HG03575 (cell line): ENCODE results near the gene HSP90AB1.

Source experiments
- ATAC-seq: cut with Tn5 transposase; IDR thresholded peaks from one replicate; pipeline ENCODE4 v1.9.1; 2021; ENCODE audit not compliant: unreplicated experiment, insufficient number of reproducible peaks, low FRiP score; ENCODE audit errors: extremely low read depth

The HSP90AB1 gene

DNA sequence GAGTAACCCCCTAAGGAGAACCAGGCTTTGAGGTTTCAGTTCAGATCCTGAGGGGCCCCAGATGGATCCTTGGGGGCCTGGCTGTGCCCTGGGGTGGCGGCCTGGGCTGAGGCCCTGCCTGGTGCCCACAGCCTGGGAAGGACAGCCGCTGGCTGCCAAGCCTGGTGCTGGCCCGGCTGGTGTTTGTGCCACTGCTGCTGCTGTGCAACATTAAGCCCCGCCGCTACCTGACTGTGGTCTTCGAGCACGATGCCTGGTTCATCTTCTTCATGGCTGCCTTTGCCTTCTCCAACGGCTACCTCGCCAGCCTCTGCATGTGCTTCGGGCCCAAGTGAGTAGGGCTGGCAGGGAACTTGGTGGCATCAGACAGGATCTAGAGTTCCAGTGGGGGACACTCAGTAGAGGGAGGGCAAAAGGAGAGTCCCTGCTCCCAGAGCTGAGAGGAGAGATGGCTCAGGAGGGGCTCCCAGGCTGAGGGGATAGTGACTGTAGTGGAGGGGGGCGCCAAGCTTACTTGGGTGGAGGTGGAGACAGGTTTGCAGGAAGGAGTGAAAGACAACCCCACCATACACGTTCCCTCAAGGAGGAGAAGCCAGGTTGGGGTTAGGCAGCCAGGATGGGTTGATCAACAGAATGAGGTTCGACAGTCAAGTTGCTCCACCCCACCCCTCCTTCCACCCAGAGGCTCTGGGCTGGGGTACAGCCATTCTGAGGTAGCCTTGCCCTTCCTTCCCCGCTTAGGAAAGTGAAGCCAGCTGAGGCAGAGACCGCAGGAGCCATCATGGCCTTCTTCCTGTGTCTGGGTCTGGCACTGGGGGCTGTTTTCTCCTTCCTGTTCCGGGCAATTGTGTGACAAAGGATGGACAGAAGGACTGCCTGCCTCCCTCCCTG is 14.0 kb upstream of the HSP90AB1 start:
- no peak for ATAC-seq

DNA sequence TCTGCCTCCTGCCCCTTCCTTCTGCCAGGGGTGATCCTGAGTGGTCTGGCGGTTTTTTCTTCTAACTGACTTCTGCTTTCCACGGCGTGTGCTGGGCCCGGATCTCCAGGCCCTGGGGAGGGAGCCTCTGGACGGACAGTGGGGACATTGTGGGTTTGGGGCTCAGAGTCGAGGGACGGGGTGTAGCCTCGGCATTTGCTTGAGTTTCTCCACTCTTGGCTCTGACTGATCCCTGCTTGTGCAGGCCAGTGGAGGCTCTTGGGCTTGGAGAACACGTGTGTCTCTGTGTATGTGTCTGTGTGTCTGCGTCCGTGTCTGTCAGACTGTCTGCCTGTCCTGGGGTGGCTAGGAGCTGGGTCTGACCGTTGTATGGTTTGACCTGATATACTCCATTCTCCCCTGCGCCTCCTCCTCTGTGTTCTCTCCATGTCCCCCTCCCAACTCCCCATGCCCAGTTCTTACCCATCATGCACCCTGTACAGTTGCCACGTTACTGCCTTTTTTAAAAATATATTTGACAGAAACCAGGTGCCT is 13.3 kb upstream of the HSP90AB1 start:
- no peak for ATAC-seq

DNA sequence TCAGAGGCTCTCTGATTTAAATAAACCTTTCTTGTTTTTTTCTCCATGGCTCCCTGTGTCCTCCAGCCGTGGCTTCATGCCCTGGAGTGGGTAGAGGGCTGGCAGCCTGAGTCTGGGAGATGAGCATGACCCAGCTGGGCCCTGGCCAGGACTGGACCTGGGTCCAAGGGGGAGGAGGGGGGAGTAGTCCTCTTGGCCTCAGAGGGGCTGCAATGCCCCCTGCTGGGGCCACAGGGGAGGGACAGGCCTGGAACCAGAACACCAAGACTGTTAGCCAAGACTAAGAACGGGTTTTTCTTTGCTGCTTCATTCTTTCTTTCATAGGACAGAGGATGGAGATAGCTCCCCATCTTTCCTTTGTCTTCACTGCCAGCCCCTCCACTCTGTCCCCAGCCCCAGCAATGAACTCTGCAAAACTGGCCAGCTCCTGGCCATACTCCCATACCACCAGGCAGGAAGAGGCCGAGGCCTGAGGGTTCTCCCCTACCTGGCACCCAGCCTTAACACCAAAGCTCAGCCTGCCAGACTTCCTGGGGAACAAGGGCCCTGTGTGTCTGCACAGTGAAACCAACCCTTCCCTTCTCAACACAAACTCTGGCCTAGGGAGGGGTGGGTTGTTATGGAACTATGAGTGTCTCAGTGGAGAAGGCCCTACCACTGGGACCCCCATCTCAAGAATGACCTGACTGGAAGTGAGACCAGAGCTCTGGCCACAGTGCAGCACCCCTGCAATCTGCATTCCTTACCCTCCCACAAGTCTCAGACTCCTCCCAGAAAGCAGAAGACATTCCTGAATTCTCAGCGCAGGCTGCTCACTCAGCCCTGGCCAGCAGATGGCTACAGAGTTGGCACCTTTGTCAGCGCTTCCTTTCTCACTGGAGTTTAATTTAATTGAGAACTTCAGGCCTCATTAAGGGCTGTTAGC is 12.5 kb upstream of the HSP90AB1 start:
- no peak for ATAC-seq

DNA sequence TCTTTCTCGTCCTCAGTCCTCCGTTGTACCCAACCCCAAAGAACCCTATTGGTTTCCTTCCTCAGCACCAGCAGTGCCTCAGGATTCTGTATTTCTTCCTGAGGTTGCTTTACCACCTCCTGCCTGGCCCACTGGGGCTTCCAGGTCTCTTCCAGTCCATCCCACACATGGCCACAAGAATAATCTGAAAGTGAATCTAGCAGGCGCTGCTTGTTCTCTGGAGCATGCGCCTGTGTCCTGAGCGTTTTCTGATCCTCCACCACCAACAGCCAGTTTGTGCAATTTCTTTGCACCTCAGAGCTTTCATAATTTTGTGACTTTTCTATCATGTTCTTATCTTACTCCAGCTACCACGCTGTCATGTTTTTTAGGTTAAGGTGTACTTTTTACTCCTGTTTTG is 11.6 kb upstream of the HSP90AB1 start:
- no peak for ATAC-seq

DNA sequence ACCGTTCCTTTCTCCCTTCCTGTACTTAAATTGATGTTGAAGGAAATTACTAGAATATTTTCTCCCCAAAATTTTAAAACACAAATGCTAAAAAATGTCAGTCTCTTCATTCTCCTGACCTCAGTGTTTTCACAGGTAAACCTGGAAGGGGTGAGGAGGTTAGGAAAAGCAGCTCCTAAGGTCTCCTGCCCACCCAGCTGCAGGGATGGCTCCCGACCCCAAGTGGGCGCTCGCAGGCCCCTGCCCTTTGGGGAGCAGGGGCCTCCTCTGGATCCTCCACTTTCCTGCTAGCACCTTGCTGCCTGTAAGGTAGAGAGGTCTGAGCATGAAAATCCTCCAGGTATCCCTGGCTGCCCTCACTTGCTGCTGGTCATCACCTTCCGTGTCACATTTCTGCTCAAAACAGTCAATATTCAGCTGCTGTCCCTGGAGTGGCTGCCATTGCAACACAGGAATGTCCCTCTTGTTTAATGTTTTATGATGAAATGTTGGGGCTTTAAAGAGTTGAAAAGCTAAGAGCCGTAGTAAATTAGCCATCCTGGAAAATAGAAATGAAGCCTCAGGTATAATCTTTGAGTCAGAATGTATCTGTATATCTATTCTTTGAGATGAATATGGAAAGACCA is 10.9 kb upstream of the HSP90AB1 start:
- no peak for ATAC-seq

DNA sequence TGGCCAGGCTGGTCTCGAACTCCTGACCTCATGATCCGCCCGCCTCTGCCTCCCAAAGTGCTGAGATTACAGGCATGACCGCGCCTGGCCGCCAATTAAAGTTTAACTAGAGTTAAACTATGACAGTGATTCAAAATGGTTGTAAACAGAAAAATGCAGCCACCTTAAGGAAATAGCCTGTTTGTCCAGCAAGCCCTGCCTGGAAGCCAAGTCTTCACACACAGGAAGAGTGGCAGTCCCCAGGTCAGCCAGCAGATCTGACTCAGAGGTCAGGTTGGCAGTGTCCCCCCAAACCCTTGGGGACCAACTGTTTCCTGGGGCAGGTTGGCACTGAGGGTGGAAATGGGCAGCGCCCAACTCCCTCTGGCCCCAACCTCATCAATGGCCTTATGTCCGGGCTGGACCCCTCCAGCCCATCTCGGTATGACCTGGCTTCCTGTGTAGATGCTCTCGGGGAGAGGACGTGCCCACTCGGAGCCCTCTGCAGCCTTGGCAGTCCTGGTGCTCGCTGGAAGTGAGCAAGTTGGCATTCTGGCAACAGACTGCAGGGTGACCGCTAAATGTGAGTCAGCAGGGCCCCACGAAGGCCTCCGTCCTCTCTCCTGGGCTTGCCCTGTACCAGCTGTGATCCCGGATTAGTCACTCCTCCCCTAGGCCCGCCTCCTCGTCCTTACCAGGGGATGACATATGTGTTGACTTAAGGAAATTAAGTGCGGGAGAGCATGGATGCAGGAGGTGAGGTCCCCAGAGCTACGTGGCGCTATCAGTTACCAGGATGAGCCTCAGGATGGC is 9.7 kb upstream of the HSP90AB1 start:
- ATAC-seq: no peak

DNA sequence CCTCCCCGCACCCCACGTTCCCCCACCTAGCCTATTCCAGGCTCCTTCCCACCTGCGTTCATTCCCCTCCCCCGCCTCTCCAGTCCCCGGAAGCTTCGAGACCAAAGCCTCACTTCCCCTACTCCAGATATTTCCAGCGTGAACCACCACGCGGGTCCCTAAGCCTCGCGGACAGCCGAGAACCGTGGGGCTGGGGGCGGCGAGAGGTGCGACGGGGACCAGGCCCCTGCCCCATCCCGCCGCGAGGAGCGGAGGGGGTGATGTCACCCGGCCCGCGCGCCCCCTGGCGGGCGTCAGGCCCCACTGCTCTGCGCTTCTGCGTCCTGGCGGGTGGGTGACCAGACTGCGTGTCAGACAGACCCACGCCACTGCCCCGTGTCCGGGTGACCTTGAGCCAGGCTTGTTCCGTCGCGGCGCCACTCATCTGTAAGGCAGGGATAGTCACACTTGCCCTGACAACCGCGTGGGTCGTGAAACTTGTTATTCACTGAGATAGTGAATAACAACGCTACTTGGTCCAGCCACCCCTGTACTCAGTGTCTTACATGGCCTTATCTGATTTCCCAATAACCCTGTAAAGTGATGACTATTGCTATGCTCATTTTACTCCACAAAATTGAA is 9.0 kb upstream of the HSP90AB1 start:
- ATAC-seq: no peak

DNA sequence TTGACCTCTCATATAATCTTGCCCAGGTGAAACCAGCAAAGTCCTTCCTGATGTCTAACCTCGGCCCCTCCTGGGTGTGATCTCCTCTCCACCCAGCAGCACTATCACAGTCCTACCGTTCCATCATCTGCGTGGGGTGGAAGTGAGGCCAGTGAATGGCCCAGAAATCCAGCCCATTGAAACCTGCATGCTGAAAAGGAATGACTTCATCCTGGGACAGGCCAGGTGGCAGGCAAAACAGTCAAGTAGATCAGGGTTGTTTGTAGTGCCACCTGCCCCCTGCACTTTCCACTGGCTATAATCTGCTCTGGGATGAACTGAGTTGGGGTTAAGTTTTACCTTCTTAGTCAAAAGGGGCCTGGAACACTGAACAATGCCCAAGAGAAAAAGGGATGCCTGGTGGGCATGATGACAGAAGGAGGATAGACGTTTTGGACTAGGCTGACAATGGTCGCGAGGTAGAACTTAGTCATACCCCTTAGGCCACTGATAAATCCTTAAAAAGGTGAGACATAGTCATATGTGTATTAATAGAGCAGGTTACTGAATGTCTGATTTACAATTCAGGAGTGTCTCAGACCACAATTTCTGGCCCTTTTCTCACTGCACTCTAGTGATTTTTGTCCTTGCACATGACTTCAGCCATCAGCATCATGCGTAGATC is 8.1 kb upstream of the HSP90AB1 start:
- ATAC-seq: no peak

DNA sequence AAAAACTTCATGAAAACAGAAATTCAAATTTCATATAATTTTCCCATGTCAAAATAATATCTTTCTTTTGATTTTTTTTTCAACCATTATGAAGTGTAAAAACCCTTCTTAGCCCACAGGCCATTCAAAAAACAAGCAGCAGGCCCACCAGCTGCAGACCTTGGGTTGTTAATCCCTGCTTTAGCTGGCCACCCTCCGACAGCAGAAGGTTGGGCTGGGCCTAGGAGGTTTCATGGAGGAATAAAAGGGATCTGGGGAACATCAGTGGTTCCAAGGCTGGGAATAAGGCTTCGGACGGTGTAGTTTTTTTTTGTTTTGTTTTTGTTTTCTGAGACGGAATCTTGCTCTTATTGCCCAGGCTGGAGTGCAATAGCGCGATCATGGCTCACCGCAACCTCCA is 3.6 kb upstream of the HSP90AB1 start:
- no peak for ATAC-seq

DNA sequence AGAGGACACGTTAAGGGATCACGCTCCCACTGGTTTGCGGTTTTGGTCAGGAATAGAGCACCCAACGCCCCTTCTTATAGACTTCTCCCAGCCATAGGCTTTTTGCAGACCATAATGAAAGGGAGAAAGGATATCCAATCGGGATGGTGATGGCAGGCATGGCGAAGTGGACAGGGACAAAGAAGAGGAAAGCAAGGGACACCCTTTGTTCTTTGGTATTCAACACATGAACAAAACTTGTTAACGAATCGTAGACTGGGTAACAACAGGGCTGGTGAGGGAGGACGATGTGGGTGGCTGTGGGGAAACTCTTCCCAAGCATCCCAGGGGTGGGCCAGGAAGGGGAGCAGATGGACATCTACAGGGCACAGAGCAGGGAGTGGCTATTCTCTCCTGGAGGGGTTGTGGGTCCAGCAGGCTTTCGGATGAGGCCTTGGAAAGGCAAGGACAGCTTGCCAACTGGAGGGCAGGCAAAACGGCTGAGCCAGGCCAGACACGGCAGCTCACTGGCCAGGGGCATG is 1.4 kb upstream of the HSP90AB1 start:
- ATAC-seq: no peak

DNA sequence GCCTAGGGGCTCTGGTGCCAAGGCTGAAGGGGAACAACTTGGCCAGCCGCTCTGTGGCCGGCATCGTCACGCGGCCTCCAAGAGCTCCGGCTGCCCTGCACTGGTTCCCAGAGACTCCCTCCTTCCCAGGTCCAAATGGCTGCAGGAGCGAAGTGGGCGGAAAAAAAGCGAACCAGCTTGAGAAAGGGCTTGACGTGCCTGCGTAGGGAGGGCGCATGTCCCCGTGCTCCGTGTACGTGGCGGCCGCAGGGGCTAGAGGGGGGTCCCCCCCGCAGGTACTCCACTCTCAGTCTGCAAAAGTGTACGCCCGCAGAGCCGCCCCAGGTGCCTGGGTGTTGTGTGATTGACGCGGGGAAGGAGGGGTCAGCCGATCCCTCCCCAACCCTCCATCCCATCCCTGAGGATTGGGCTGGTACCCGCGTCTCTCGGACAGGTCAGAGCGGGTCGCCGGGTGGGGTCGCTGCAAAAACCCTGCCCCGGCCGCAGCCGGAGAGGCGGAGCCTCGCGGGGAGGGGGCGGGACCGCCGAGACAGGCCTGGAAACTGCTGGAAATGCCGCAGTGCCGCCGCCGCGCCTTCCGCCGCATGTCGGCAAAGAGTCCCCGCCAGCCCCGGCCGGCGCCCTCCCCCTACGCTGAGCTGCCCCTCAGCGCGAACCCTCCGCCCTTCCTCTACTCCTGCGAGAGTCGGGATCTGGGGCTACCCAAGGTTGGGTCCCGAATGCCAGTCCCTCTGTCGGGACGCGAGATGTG is 814 bp upstream of the HSP90AB1 start:
- peak; percentile 18 for ATAC-seq

DNA sequence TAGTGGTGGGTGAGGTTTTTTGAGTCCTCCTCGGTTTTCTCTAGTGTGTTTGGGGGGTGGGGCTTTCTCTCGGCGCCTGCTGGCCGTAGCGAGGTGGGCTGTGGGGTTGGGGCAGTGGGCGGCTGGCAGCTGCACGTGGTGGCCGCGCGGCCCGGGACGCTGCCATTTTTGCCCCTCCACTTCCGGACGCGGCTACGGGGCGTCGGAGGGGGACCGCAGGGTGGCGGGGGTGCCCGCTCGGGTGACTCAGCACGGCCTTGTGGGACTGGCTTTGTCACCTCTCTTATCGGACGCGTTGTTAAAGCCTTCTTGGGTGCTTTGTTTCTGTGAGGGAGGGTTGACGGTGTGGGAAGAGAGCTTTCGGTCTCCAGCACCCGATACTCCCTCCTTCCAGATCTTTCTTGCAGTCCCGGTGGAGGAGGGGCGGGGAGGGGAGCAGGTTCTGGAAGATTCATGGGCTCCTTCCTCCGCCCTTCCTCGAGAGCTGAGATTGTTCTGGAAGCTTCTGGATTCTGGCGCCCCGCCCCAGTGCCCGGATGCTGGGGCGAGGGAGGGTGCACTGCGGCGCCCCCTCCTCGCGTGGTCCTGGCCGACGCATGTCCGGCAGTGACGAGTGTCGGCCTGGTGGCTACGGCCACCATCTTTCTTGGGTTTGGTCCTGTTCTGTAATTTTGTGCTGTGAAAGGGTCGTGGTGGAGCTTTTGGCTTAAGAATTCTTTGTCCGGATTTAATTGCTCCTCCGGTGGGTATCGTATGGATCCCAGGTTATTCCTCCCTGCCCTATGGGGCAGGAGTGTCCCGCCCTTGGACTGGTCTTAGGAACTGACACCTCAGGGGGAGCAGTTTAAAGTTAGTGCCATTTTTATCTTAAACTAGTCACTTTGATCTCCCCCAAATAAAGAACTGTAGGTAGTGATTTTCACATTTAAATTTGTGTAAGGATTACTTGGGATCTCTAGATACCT is 719 bp downstream of the HSP90AB1 start:
- ATAC-seq: no peak

DNA sequence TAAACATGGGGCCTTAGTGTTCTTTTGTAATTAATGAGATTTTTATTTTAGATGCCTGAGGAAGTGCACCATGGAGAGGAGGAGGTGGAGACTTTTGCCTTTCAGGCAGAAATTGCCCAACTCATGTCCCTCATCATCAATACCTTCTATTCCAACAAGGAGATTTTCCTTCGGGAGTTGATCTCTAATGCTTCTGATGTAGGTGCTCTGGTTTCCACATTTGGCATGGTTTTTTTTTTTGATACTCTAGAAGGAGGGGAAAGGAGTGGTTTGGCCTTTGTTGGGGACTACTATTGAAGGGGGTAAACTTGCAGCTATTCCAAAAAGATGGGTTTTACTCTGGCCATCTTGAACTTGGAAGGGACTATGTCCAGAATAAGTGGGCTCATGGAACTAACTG is 1.7 kb downstream of the HSP90AB1 start:
- no peak for ATAC-seq

DNA sequence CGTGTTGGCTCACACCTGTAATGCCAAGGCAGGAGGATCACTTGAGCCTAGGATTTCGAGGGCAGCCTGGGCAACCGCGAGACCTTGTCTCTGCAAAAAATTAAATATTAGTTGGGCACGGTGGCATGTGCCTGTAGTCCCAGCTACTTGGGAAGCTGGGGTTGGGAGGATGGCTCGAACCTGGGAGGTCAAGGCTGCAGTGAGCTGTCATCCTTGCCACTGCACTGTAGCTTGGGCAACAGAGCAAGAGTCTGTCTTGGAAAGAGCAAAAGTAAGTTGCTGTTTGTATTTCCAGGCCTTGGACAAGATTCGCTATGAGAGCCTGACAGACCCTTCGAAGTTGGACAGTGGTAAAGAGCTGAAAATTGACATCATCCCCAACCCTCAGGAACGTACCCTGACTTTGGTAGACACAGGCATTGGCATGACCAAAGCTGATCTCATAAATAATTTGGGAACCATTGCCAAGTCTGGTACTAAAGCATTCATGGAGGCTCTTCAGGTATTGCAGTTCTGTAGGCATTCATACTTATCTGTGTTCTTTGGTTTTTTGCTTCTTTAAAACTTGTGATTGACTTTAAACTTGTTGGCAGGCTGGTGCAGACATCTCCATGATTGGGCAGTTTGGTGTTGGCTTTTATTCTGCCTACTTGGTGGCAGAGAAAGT is 2.3 kb downstream of the HSP90AB1 start:
- ATAC-seq: no peak

DNA sequence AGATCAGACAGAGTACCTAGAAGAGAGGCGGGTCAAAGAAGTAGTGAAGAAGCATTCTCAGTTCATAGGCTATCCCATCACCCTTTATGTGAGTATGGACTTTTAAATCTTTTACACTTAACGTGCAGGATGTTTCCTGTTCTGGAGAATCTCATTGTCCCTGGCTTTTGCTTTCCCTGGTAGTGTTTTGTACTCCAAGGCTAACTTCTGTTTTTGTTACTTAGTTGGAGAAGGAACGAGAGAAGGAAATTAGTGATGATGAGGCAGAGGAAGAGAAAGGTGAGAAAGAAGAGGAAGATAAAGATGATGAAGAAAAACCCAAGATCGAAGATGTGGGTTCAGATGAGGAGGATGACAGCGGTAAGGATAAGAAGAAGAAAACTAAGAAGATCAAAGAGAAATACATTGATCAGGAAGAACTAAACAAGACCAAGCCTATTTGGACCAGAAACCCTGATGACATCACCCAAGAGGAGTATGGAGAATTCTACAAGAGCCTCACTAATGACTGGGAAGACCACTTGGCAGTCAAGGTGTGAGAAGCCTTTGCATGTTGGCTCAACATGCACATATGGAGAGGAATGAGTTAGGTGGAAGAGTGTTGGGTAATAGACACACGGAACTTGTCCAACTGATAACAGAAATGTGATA is 3.3 kb downstream of the HSP90AB1 start:
- no peak for ATAC-seq
